IMR-90 (cell line): ENCODE data around the gene PLEKHD1. TPM values are rescaled to one million over a fixed set of nuclear protein-coding genes. Genes with fewer than 3 reads are reported as not detected.
A peak's percentile ranks its signal among the peaks of the same experiment; 100 is the strongest.

Experiments
- ATAC-seq: fragments of 200-7000 bp; cut with Tn5 transposase; 2 replicates; pipeline ENCODE4 v1.9.1; 2020; ENCODE audit warnings: low read depth, mild to moderate bottlenecking, moderate library complexity
- BruUV-seq: library from RNA; stranded (reverse); fragments of 400-500 nt; replicated peaks from 2 replicates; lab custom pipeline; 2021; lab: Mats Ljungman, UMichigan
- CTCF ChIA-PET: fragments of 300-600 bp; formaldehyde crosslinking; extraction: SDS; loops from one replicate; lab custom pipeline; 2021; ENCODE audit warnings: antibody characterized with exemption; lab: Yijun Ruan, JAX
- POLR2A ChIA-PET: fragments of 300-600 bp; sonication (Branson Sonifier 250); formaldehyde crosslinking; loops from one replicate; lab custom pipeline; 2022; ENCODE audit warnings: antibody characterized with exemption; ENCODE audit not compliant: unreplicated experiment; lab: Charles Lee
- DNase-seq: peaks from one replicate; pipeline ENCODE4 v3.0.0; 2013
- H2AFZ ChIP-seq: replicated peaks from 2 replicates; pipeline ENCODE3; 2013; ENCODE audit warnings: low read length, mild to moderate bottlenecking; ENCODE audit not compliant: poor library complexity
- H2AK5ac ChIP-seq: 2 replicates; pipeline ENCODE4 v1.6.1; 2013; ENCODE audit warnings: low read depth, low read length, inconsistent platforms
- H2AK9ac ChIP-seq: replicated peaks from 2 replicates; pipeline ENCODE3; 2013; ENCODE audit warnings: mild to moderate bottlenecking, low read depth, low read length, moderate library complexity; ENCODE audit not compliant: poor library complexity
- H2BK120ac ChIP-seq: 2 replicates; pipeline ENCODE4 v1.6.1; 2013; ENCODE audit warnings: low read depth, low read length, inconsistent platforms
- H2BK15ac ChIP-seq: 3 replicates; pipeline ENCODE4 v1.6.1; 2013; ENCODE audit warnings: low read depth, low read length, inconsistent platforms
- H2BK20ac ChIP-seq: 2 replicates; pipeline ENCODE4 v1.6.1; 2013; ENCODE audit warnings: low read depth, mild to moderate bottlenecking, inconsistent platforms, low read length, moderate library complexity
- H2BK5ac ChIP-seq: 2 replicates; pipeline ENCODE4 v1.6.1; 2013; ENCODE audit warnings: mild to moderate bottlenecking, low read depth, low read length, inconsistent platforms; ENCODE audit not compliant: poor library complexity, severe bottlenecking
- H3K14ac ChIP-seq: replicated peaks from 2 replicates; pipeline ENCODE4 v1.6.1; 2013; ENCODE audit warnings: low read depth, low read length, inconsistent platforms
- H3K18ac ChIP-seq: 2 replicates; pipeline ENCODE4 v1.6.1; 2013; ENCODE audit warnings: low read depth, low read length, control low read depth
- H3K23ac ChIP-seq: 2 replicates; pipeline ENCODE4 v1.6.1; 2013; ENCODE audit warnings: low read depth, low read length, inconsistent platforms
- H3K27ac ChIP-seq: 2 replicates; pipeline ENCODE4 v1.5.1; 2013; ENCODE audit warnings: mild to moderate bottlenecking, control low read depth, low read length; ENCODE audit not compliant: insufficient read depth
- H3K27me3 ChIP-seq: 2 replicates; pipeline ENCODE4 v1.6.1; 2013; ENCODE audit warnings: low read length; ENCODE audit not compliant: control insufficient read depth, insufficient read depth
- H3K36me3 ChIP-seq: 2 replicates; pipeline ENCODE4 v1.6.1; 2013; ENCODE audit warnings: low read length, mixed read lengths; ENCODE audit not compliant: control insufficient read depth, insufficient read depth
- H3K4ac ChIP-seq: 2 replicates; pipeline ENCODE4 v1.6.1; 2013; ENCODE audit warnings: low read depth, low read length, inconsistent platforms
- H3K4me1 ChIP-seq: 2 replicates; pipeline ENCODE4 v1.6.1; 2013; ENCODE audit warnings: low read length, mixed read lengths; ENCODE audit not compliant: control insufficient read depth, insufficient read depth
- H3K4me2 ChIP-seq: 2 replicates; pipeline ENCODE4 v1.6.1; 2013; ENCODE audit warnings: low read depth, mild to moderate bottlenecking, control low read depth, low read length, moderate library complexity
- H3K4me3 ChIP-seq: 2 replicates; pipeline ENCODE4 v1.5.1; 2013; ENCODE audit warnings: low read depth, mild to moderate bottlenecking, control low read depth, low read length, moderate library complexity; ENCODE audit not compliant: insufficient read depth
- H3K56ac ChIP-seq: 2 replicates; pipeline ENCODE4 v1.6.1; 2013; ENCODE audit warnings: low read length, inconsistent platforms; ENCODE audit not compliant: insufficient read depth; ENCODE audit errors: extremely low read depth
- H3K79me1 ChIP-seq, 2 experiments: 2 replicates each; pipeline ENCODE4 v1.6.1; 2013; ENCODE audit warnings: low read length in 2 of 2, inconsistent platforms in 1 of 2, low read depth in 1 of 2
- H3K9ac ChIP-seq: 2 replicates; pipeline ENCODE4 v1.6.1; 2013; ENCODE audit warnings: low read depth, low read length, control low read depth
- H3K9me1 ChIP-seq: 2 replicates; pipeline ENCODE4 v1.6.1; 2013; ENCODE audit warnings: low read length, inconsistent platforms; ENCODE audit not compliant: insufficient read depth
- H3K9me3 ChIP-seq: 2 replicates; pipeline ENCODE4 v1.6.1; 2013; ENCODE audit warnings: low read length; ENCODE audit not compliant: control insufficient read depth, insufficient read depth
- H4K20me1 ChIP-seq: 2 replicates; pipeline ENCODE4 v1.6.1; 2013; ENCODE audit warnings: low read length, inconsistent platforms; ENCODE audit not compliant: insufficient read depth
- H4K5ac ChIP-seq: 2 replicates; pipeline ENCODE4 v1.6.1; 2013; ENCODE audit warnings: mild to moderate bottlenecking, low read depth, low read length, control low read depth
- H4K8ac ChIP-seq, 2 experiments: 2 replicates each; pipeline ENCODE4 v1.6.1; 2013; ENCODE audit warnings: low read depth in 2 of 2, low read length in 2 of 2, control low read depth in 1 of 2, inconsistent platforms in 1 of 2
- H4K91ac ChIP-seq: 2 replicates; pipeline ENCODE4 v1.6.1; 2013; ENCODE audit warnings: low read depth, low read length, inconsistent platforms; ENCODE audit not compliant: insufficient read depth
- MAFK ChIP-seq: IDR thresholded peaks from 2 replicates; pipeline ENCODE4 v1.6.1; 2012; ENCODE audit warnings: low read depth, low read length, improper control_type of control experiment
- MXI1 ChIP-seq: IDR thresholded peaks from 2 replicates; pipeline ENCODE4 v1.6.1; 2012; ENCODE audit warnings: low read depth, mild to moderate bottlenecking, low read length, moderate library complexity, borderline replicate concordance
- WGBS, 2 experiments: methylation state at CpG; one replicate each; pipeline versions ENCODE4 v1.1.5 to v1.1.7; 2013; ENCODE audit warnings: missing lambda C conversion rate in 2 of 2; ENCODE audit not compliant: insufficient read length in 1 of 2; ENCODE audit errors: extremely low coverage in 2 of 2; 5-methylcytosine and 5-hydroxymethylcytosine counted together
- dilution Hi-C: fragments of 300-500 bp; cut with HindIII; formaldehyde crosslinking; loops from one replicate; pipeline ENCODE4 v1.14.3; 2018; ENCODE audit warnings: low sequenced_read_pairs; ENCODE audit not compliant: unreplicated experiment
- in situ Hi-C: fragments of 300-500 bp; cut with MboI; formaldehyde crosslinking; loops from 3 replicates; pipeline ENCODE4 v1.14.3; 2019; ENCODE audit warnings: low sequenced_read_pairs, inconsistent platforms, mixed read lengths
- intact Hi-C: fragments of 100-400 bp; cut with micrococcal nuclease; formaldehyde crosslinking; loops from 2 replicates; pipeline ENCODE4 v1.10.0; 2022
- polyA plus RNA-seq, 3 experiments: library from polyadenylated mRNA; depleted of rRNA; stranded (reverse); fragments of >200 nt; gene quantifications; 2 replicates each; pipeline ENCODE4 v1.2.3, GENCODE V29; 2012; ENCODE audit warnings: low replicate concordance in 1 of 3
- total RNA-seq: library from RNA; depleted of rRNA; stranded (reverse); fragments of >200 nt; gene quantifications from 2 replicates; pipeline ENCODE4 v1.2.3, GENCODE V29; 2012

The PLEKHD1 gene
- total and polyA plus RNA-seq, 2 of the 4 experiments (the other 2 are of a cell fraction), result under 0.01 TPM; not detected in 1

- Histone ChIP-seq H3K56ac (no peak overlapping the region), H4K5ac (no peak overlapping the region), H4K8ac (no peak overlapping the region), H2BK5ac (no peak overlapping the region), H3K9ac (no peak overlapping the region), H3K36me3 (no peaks in the 10 kb centered on the region), H2AFZ (peak overlapping the region; percentile 51), H3K9me1 (no peaks in the 10 kb centered on the region), H4K91ac (no peak overlapping the region), H3K79me1 (no peaks in the 10 kb centered on the region), H3K27me3 (peaks cover 71% of the 10 kb centered on the region), H2BK15ac (no peak overlapping the region), H3K27ac (no peak overlapping the region), H2BK120ac (no peak overlapping the region), H2BK20ac (no peak overlapping the region), H3K23ac (no peak overlapping the region), H2AK9ac (no peak overlapping the region), H3K4me2 (no peak overlapping the region), H3K18ac (no peak overlapping the region), H3K4me3 (no peak overlapping the region), H2AK5ac (no peak overlapping the region), H3K4me1 (peaks cover 3% of the 10 kb centered on the region; the same call in 1 of the 2 replicates), H3K9me3 (peaks cover 2% of the 10 kb centered on the region; the same call in 1 of the 2 replicates), H3K4ac (no peak overlapping the region), H4K20me1 (no peaks in the 10 kb centered on the region), H3K14ac (no peak overlapping the region)
- DNase-seq (no peak), ATAC-seq (no peak)
- CTCF ChIA-PET, result no interaction called here
- dilution Hi-C loops (no loop called here), in situ Hi-C loops (no loop called here), intact Hi-C loops (no loop called here)
- peak; percentile 86 for TF ChIP-seq MAFK
- TF ChIP-seq MXI1, result no peak
- no TSS peak for BruUV-seq
- POLR2A ChIA-PET, result no interaction called here
- no CpG with 5 or more reads among the region's 5 CpGs for WGBS, 2 experiments
Observed at GRCh38 chr14:69481815-69482568, 2.5 kb upstream of the PLEKHD1 start.
